22Rv1 (cell line): ENCODE measurements around the gene ZNF283.

Experiments used
- H3K27ac ChIP-seq: fragments of 450-650 bp; 2 replicates; pipeline ENCODE4 v1.5.1; 2017
- ZFX ChIP-seq: fragments of 450-650 bp; IDR thresholded peaks from 2 replicates; pipeline ENCODE4 v1.6.1; 2017; ENCODE audit warnings: antibody characterized with exemption, borderline replicate concordance
- TF ChIP-seq, protein P1 (sequence below): fragments of 450-650 bp; IDR thresholded peaks from 2 replicates; pipeline ENCODE4 v1.5.1; 2017; ENCODE audit warnings: mild to moderate bottlenecking

ZNF283 gene

DNA sequence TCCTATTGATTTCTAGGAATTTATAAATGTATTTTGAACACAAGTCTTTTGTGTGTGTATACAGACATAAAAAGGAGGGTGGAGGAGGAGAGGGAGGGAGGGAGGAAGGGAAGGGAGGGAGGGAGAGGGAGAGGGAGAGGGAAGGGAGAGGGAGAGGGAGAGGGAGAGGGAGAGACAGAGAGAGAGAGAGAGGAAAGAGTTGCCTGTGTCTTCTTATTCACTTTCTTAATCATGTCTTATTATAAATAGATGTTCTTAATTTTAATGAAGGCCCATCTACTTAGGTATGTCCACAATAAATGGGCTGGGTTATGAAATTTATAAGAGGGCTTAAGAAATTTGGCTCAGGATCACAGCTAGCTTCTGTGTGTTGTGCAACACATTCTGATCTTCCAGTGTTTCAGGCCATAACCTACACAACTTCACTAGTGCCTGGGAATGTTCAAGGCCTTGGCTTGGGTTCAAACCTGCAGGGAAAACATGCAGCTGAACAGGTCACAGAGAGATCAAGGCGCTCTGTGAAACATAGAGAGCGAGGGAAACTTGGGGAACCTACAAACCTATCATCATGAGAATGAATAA is 68.7 kb downstream of the ZNF283 start:
- no peak for TF ChIP-seq ZFX
- TF ChIP-seq, protein P1, sequence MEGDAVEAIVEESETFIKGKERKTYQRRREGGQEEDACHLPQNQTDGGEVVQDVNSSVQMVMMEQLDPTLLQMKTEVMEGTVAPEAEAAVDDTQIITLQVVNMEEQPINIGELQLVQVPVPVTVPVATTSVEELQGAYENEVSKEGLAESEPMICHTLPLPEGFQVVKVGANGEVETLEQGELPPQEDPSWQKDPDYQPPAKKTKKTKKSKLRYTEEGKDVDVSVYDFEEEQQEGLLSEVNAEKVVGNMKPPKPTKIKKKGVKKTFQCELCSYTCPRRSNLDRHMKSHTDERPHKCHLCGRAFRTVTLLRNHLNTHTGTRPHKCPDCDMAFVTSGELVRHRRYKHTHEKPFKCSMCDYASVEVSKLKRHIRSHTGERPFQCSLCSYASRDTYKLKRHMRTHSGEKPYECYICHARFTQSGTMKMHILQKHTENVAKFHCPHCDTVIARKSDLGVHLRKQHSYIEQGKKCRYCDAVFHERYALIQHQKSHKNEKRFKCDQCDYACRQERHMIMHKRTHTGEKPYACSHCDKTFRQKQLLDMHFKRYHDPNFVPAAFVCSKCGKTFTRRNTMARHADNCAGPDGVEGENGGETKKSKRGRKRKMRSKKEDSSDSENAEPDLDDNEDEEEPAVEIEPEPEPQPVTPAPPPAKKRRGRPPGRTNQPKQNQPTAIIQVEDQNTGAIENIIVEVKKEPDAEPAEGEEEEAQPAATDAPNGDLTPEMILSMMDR: no peak
- no peak overlapping the region for H3K27ac ChIP-seq
